ENCODE results near the gene ZNF584.
"Not testable (repeated sequence)": the region's sequence is repeated elsewhere in the genome, so short reads cannot be mapped to it uniquely, and the experiment has no call there.

The ZNF584 gene

GRCh38 chr19:58434217-58434616 is 25.8 kb downstream of the ZNF584 start:
- no peak overlapping the region for H3K4me3 ChIP-seq (ENCODE audit: low read depth, low read length)
- DNase-seq (ENCODE audit: low read depth) = no peak
- TF ChIP-seq CTCF (IDR thresholded peaks at IDR 0.05; ENCODE audit: low read depth, low read length) (no peak), POLR2A (IDR thresholded peaks at IDR 0.05; ENCODE audit: extremely low read depth, insufficient read length) (no peak), MAX (IDR thresholded peaks at IDR 0.05; ENCODE audit: low read depth, low read length) (no peak), MYC (IDR thresholded peaks at IDR 0.05; ENCODE audit: low read depth, low read length) (no peak)

- TF ChIP-seq MAX (IDR thresholded peaks at IDR 0.05; ENCODE audit: low read depth, low read length) (no peak), CTCF (IDR thresholded peaks at IDR 0.05; ENCODE audit: low read depth, low read length) (no peak), POLR2A (IDR thresholded peaks at IDR 0.05; ENCODE audit: extremely low read depth, insufficient read length) (no peak), MYC (IDR thresholded peaks at IDR 0.05; ENCODE audit: low read depth, low read length) (no peak)
- no peak within 1 kb of the TSS for H3K4me3 ChIP-seq (ENCODE audit: low read depth, low read length)
- DNase-seq (ENCODE audit: low read depth) = no peak
Measured at GRCh38 chr19:58439576-58440554, 31.4 kb downstream of the ZNF584 start, which contains the start of gene ZNF132. ZNF132 (minus strand) TSS chr19:58440153; CDS start chr19:58439821, 332 bp downstream.

- DNase-seq (ENCODE audit: low read depth) = no peak
- H3K4me3 ChIP-seq (ENCODE audit: low read depth, low read length) = no peak overlapping the region
- TF ChIP-seq CTCF (IDR thresholded peaks at IDR 0.05; ENCODE audit: low read depth, low read length) (no peak), POLR2A (IDR thresholded peaks at IDR 0.05; ENCODE audit: extremely low read depth, insufficient read length) (no peak), MAX (IDR thresholded peaks at IDR 0.05; ENCODE audit: low read depth, low read length) (no peak), MYC (IDR thresholded peaks at IDR 0.05; ENCODE audit: low read depth, low read length) (no peak)
Measured at GRCh38 chr19:58440556-58440955, 32.1 kb downstream of the ZNF584 start.

GRCh38 chr19:58442986-58443385 is 34.5 kb downstream of the ZNF584 start:
- not testable (repeated sequence) for DNase-seq (ENCODE audit: low read depth); H3K4me3 ChIP-seq (ENCODE audit: low read depth, low read length)

- H3K4me3 ChIP-seq (ENCODE audit: low read depth, low read length); DNase-seq (ENCODE audit: low read depth): not testable (repeated sequence)
Measured at GRCh38 chr19:58448860-58449259, 40.4 kb downstream of the ZNF584 start.

- not testable (repeated sequence) for DNase-seq (ENCODE audit: low read depth); H3K4me3 ChIP-seq (ENCODE audit: low read depth, low read length)
Measured at GRCh38 chr19:58449980-58450379, 41.5 kb downstream of the ZNF584 start.

- TF ChIP-seq MAX (IDR thresholded peaks at IDR 0.05; ENCODE audit: low read depth, low read length) = no peak
- no peak for TF ChIP-seq MYC (IDR thresholded peaks at IDR 0.05; ENCODE audit: low read depth, low read length)
- no peak for DNase-seq (ENCODE audit: low read depth)
- peak overlapping the region; percentile 40 for H3K4me3 ChIP-seq (ENCODE audit: low read depth, low read length)
Measured at GRCh38 chr19:58450856-58451357, 42.5 kb downstream of the ZNF584 start.

Measured in NB4 (cell line).